Prostate gland (tissue), 2 donors: ENCODE data around the gene SRBD1.

ENCODE experiments used
- CTCF ChIP-seq, 4 experiments: fragments of 200-600 bp in 2 of 4; fragments of 450-650 bp in 2 of 4; sonication (generic) in 2 of 4; IDR thresholded peaks; 1 replicate in 3 of 4; 2 replicates in 1 of 4; pipeline ENCODE4 v1.5.1; 2016 to 2019; ENCODE audit warnings: antibody characterized with exemption in 4 of 4, mild to moderate bottlenecking in 2 of 4, moderate library complexity in 2 of 4
- POLR2A ChIP-seq: fragments of 450-650 bp; IDR thresholded peaks from one replicate; pipeline ENCODE4 v1.6.1; 2016; ENCODE audit warnings: antibody characterized with exemption, mild to moderate bottlenecking
- POLR2AphosphoS5 ChIP-seq: sonication (generic); formaldehyde crosslinking; IDR thresholded peaks from one replicate; pipeline ENCODE4 v1.6.1; 2017; ENCODE audit warnings: antibody characterized with exemption

GRCh38 chr2:45412754-45413379, 198.2 kb downstream of the SRBD1 start:
- TF ChIP-seq CTCF (IDR thresholded peaks at IDR 0.05) (no peak), POLR2A (no peak), POLR2AphosphoS5 (no peak)
